Measurements from ENCODE around the gene ZCCHC24.

ZCCHC24 gene

DNA sequence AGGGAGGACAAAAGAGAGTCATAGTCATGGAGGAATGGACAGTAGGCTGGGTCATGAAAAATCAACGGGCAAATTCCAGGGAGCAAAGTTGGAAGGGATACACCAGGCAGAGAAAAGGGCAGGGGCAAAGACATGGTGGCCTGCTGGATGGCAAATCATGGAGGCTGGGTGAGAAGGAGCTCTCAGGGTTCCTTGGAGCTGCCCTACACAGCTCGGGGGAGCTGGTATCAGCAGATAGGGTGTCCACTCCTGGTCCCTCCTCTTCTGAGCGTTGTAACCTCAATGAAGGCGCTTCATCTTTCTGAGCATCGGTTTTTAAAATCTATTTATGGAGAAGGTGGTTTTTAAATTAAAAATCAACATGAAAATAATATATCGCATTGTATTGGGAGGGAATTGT is 39.1 kb upstream of the ZCCHC24 start:
- Histone ChIP-seq H3K9ac (ENCODE audit: low read length) (no peak overlapping the region), H3K79me2 (ENCODE audit: insufficient read depth, low read length) (no peaks in the 10 kb centered on the region), H3K9me3 (ENCODE audit: low read length) (no peaks in the 10 kb centered on the region), H3K4me2 (ENCODE audit: low read length) (no peak overlapping the region), H3F3A (ENCODE audit: insufficient read depth, low read length) (no peaks in the 10 kb centered on the region), H2AFZ (ENCODE audit: low read length) (no peak overlapping the region), H3K36me3 (ENCODE audit: insufficient read depth, low read length) (no peaks in the 10 kb centered on the region), H3K4me3 (ENCODE audit: low read depth, low read length, poor library complexity, severe bottlenecking) (no peak overlapping the region), H3K27ac (ENCODE audit: low read depth, low read length, poor library complexity, severe bottlenecking) (no peak overlapping the region), H3K27me3 (ENCODE audit: insufficient read depth, low read length) (0 out of 2 replicates have a peak, but pooled peaks cover 4% of the 10 kb centered on the region), H3K9me2 (ENCODE audit: low read depth, low read length) (no peaks in the 10 kb centered on the region), H3K4me1 (ENCODE audit: insufficient read depth, low read length, severe bottlenecking) (no peaks in the 10 kb centered on the region), H4K20me1 (ENCODE audit: insufficient read depth, low read length) (no peaks in the 10 kb centered on the region)
- TF ChIP-seq, protein P1, sequence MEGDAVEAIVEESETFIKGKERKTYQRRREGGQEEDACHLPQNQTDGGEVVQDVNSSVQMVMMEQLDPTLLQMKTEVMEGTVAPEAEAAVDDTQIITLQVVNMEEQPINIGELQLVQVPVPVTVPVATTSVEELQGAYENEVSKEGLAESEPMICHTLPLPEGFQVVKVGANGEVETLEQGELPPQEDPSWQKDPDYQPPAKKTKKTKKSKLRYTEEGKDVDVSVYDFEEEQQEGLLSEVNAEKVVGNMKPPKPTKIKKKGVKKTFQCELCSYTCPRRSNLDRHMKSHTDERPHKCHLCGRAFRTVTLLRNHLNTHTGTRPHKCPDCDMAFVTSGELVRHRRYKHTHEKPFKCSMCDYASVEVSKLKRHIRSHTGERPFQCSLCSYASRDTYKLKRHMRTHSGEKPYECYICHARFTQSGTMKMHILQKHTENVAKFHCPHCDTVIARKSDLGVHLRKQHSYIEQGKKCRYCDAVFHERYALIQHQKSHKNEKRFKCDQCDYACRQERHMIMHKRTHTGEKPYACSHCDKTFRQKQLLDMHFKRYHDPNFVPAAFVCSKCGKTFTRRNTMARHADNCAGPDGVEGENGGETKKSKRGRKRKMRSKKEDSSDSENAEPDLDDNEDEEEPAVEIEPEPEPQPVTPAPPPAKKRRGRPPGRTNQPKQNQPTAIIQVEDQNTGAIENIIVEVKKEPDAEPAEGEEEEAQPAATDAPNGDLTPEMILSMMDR (IDR thresholded peaks at IDR 0.05; ENCODE audit: low read length) = no peak

DNA sequence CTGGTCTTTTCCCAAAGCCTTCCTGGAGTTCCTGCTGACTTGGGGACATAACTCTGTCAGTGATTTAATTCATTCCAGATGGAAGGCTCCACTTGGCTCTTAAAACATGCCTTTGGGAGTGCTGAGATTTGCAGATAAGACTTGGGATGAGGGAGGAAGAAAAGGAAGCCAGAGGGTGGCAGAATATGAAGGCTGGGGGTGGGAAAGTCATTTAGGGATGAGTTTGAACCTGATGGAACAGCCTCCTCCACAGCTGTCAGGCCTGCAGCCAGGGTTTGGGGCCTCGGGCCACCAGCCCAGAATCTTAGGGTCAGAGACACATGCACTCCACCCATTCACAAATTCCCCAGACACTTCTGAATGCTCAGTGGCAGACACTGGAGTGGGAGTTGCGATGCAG is 38.5 kb upstream of the ZCCHC24 start:
- no peaks in the 10 kb centered on the region for H3K9me3 ChIP-seq (ENCODE audit: low read length)
- no peaks in the 10 kb centered on the region for H3K79me2 ChIP-seq (ENCODE audit: insufficient read depth, low read length)
- 0 out of 2 replicates have a peak, but pooled peaks cover 4% of the 10 kb centered on the region for H3K27me3 ChIP-seq (ENCODE audit: insufficient read depth, low read length)
- H3K9me2 ChIP-seq (ENCODE audit: low read depth, low read length) = no peaks in the 10 kb centered on the region
- H3K9ac ChIP-seq (ENCODE audit: low read length) = no peak overlapping the region
- no peak overlapping the region for H2AFZ ChIP-seq (ENCODE audit: low read length)
- H3F3A ChIP-seq (ENCODE audit: insufficient read depth, low read length) = no peaks in the 10 kb centered on the region
- H3K4me2 ChIP-seq (ENCODE audit: low read length) = no peak overlapping the region
- no peak overlapping the region for H3K4me3 ChIP-seq (ENCODE audit: low read depth, low read length, poor library complexity, severe bottlenecking)
- H3K27ac ChIP-seq (ENCODE audit: low read depth, low read length, poor library complexity, severe bottlenecking) = no peak overlapping the region
- H3K36me3 ChIP-seq (ENCODE audit: insufficient read depth, low read length) = no peaks in the 10 kb centered on the region
- H3K4me1 ChIP-seq (ENCODE audit: insufficient read depth, low read length, severe bottlenecking) = no peaks in the 10 kb centered on the region
- TF ChIP-seq EZH2 (IDR thresholded peaks at IDR 0.05; ENCODE audit: borderline replicate concordance, low read length) = no peak
- TF ChIP-seq, protein P1 (IDR thresholded peaks at IDR 0.05; ENCODE audit: low read length) = no peak
- no peaks in the 10 kb centered on the region for H4K20me1 ChIP-seq (ENCODE audit: insufficient read depth, low read length)

- H3K4me1 ChIP-seq (ENCODE audit: insufficient read depth, low read length, severe bottlenecking) = no peaks in the 10 kb centered on the region
- no peak overlapping the region for H3K4me3 ChIP-seq (ENCODE audit: low read depth, low read length, poor library complexity, severe bottlenecking)
- no peaks in the 10 kb centered on the region for H3K9me3 ChIP-seq (ENCODE audit: low read length)
- no peaks in the 10 kb centered on the region for H3K9me2 ChIP-seq (ENCODE audit: low read depth, low read length)
- TF ChIP-seq, protein P1 (IDR thresholded peaks at IDR 0.05; ENCODE audit: low read length) = no peak
- no peak for TF ChIP-seq EZH2 (IDR thresholded peaks at IDR 0.05; ENCODE audit: borderline replicate concordance, low read length)
- 0 out of 2 replicates have a peak, but pooled peaks cover under 1% of the 10 kb centered on the region for H3K27me3 ChIP-seq (ENCODE audit: insufficient read depth, low read length)
- H3K36me3 ChIP-seq (ENCODE audit: insufficient read depth, low read length) = no peaks in the 10 kb centered on the region
- no peaks in the 10 kb centered on the region for H3K79me2 ChIP-seq (ENCODE audit: insufficient read depth, low read length)
- H3K9ac ChIP-seq (ENCODE audit: low read length) = no peak overlapping the region
- no peaks in the 10 kb centered on the region for H3F3A ChIP-seq (ENCODE audit: insufficient read depth, low read length)
- no peaks in the 10 kb centered on the region for H4K20me1 ChIP-seq (ENCODE audit: insufficient read depth, low read length)
- H3K4me2 ChIP-seq (ENCODE audit: low read length) = no peak overlapping the region
- no peak overlapping the region for H2AFZ ChIP-seq (ENCODE audit: low read length)
- H3K27ac ChIP-seq (ENCODE audit: low read depth, low read length, poor library complexity, severe bottlenecking) = no peak overlapping the region
These were observed 37.9 kb upstream of the ZCCHC24 start for GRCh38 chr10:79483299-79483698.
